D721Med (cell line): Measurements from ENCODE around the gene SPHK2.
A peak's percentile ranks its signal among the peaks of the same experiment; 100 is the strongest.

ENCODE experiments used
- DNase-seq: peaks from one replicate; pipeline ENCODE4 v3.0.0; 2011; ENCODE audit warnings: low spot score; ENCODE audit not compliant: insufficient read length
- FAIRE-seq: peaks from 2 replicates; lab custom pipeline; 2011; peaks lifted over from hg19 to GRCh38; lab: Jason Lieb, UNC
- TF ChIP-seq, protein P1 (sequence below): IDR thresholded peaks from 2 replicates; pipeline ENCODE4 v1.5.1; 2012; ENCODE audit warnings: mild to moderate bottlenecking, control low read depth; ENCODE audit not compliant: insufficient read depth; ENCODE audit errors: missing control alignments

SPHK2 gene

DNA sequence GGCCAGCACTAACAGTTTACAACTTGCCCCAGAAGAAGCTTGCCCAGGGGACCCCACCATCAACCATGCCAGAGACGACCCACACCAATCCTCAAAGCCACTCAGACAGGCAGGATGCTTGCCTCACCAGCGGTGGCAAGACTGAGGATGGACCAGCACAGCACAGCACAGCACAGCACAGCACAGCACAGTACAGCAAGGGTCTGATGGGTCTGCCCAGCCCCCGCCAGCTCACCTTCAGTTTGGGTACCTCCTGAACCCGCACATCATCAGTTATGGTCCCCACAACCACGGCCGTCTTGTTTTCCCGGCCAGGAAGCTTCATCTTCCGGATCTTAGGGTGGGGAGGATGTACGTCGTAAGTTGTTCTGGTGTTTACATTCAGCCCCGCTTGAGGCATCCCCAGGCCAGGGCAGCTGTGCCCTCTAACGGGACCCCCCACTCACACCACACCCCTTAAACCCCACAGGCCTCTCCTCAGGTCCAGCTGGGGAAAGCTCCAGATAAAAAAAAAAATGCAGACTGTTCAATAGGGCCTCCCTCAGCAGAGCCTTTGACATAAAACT, 2.7 kb upstream of the SPHK2 start:
- TF ChIP-seq, protein P1, sequence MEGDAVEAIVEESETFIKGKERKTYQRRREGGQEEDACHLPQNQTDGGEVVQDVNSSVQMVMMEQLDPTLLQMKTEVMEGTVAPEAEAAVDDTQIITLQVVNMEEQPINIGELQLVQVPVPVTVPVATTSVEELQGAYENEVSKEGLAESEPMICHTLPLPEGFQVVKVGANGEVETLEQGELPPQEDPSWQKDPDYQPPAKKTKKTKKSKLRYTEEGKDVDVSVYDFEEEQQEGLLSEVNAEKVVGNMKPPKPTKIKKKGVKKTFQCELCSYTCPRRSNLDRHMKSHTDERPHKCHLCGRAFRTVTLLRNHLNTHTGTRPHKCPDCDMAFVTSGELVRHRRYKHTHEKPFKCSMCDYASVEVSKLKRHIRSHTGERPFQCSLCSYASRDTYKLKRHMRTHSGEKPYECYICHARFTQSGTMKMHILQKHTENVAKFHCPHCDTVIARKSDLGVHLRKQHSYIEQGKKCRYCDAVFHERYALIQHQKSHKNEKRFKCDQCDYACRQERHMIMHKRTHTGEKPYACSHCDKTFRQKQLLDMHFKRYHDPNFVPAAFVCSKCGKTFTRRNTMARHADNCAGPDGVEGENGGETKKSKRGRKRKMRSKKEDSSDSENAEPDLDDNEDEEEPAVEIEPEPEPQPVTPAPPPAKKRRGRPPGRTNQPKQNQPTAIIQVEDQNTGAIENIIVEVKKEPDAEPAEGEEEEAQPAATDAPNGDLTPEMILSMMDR = no peak
- no peak for DNase-seq
- FAIRE-seq = no peak

DNA sequence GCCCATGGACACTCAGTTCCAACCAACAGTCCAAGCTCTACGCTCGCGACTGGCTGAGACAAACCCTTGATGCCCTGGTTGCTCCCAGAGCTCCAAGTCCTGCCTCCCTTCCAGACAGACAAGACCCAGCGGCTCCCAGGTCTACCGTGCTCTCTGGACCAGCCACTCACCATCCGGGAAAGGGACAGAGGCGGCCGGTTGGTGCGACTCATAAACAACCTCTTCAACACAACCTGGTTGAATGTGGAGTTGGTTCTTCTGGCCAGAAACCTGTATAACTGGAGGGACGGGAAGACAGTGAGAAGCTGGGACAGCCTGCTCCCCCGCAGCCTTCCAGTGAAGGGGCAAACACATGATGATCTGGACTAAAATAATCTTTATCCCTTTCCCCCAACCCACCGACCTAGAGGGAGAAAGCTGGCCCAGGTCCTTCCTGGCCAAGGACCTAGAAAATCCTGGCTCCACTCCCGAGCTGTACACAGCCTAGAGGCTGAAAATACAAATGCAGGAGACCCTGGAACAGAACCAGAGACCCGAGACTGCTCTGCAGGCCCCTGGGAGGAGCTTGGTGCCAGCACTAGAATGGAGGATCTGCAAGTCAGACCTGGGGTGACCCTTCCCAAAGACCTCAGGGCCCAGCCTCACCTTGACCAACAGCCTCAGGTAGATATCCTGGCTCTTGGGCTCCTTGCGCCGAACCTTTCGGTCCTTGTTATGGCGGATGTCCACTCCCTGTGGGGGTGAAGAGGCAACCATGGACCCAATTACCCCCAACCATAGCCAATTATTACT, 2.0 kb upstream of the SPHK2 start:
- TF ChIP-seq, protein P1 = no peak
- no peak for FAIRE-seq
- no peak for DNase-seq

DNA sequence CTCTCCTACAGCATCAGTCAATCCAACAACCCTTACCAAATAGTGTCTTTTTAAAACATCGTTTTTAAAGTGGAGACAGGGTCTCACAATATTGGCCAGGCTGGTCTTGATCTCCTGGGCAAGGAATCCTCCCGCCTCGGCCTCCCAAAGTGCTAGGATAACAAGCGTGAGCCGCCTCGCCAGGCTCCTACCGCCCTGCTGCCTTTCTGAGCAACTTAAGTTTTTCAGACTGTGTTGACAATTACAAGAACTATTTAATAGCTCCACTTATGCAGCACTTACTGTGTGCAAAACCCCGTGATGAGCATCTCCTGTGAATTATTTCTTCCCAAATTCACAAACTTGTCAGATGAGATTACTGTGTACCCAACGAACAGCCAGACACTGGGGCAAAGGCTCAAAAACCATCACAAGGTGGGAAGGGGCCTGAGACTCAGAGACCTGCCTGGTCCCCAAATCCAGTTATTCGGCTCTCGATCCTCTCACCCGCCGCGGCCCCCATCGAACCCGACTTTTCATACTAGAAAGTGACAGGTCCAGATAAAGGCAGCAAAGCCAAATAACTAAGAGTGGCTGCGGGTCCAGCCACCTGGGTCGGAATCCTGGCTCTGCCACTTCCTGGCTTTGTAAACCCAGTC, 909 bp upstream of the SPHK2 start:
- DNase-seq (no peak), FAIRE-seq (no peak)
- TF ChIP-seq, protein P1 = no peak

DNA sequence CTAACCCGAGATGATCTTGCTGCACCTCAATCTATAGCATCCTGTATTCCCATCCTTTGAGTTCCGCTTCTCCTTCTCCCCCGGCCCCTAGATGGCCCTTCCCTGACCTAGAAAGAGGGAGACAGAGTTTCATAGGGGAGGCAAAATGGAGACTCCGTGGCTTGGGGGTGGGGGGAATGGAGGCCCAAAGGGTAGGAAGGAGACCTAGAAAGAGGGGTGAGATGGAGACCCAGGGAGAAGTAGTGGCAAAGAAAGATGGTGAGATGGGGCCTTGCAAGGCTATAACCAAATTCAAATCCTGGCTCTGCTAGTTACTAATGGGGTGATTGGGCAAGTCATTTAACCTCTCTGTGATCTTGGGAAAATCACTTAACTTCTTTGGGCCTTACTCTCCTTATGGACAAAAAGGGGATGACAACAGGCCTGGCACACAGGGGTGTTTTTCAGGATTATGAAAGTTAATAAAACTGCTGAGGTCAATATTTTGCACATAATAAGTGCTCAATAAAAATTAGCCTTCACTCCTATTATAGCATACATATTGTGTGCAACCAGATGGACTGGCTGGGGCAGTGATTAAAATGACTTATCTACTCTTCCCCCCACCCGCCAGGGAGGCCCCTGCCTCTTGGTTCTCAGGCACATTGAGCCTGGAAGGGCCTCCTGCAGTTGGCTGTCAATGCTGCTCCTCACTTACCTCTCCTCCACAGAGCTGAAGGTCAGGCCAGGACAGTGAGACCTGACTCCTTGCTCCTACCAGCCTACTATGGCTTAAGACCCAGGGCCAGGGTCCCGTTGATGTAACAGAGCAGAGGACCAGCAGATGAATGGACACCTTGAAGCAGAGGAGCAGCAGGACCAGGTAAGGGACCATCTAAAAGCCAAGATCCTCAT, 633 bp downstream of the SPHK2 start:
- TF ChIP-seq, protein P1 = no peak
- DNase-seq (no peak), FAIRE-seq (no peak)

DNA sequence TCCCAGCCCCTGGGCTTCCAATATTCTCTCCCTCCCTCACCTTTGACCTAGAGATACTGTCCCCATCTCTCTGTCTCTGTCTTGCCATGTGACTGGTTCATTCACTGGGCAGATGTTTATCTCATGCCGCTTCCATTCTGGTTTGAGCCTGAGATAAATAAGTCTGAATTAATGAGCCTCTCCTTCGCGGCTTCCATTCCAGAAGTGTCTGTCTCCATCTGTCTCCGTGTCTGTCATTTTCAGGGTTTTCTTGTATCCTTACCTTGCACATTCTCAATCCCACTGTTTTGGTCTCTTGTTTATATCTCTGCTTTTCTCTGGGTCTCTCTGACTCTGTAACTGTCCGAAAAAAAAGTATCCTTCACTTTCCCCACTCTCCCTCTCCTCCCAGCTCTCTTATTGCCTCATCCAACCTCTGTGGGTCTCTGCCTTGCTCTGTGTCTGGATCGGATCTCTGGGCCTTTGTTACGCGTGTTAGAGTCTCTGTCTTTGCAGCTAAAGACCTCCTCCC, 4.3 kb downstream of the SPHK2 start:
- TF ChIP-seq, protein P1 = no peak
- FAIRE-seq (no peak), DNase-seq (no peak)

DNA sequence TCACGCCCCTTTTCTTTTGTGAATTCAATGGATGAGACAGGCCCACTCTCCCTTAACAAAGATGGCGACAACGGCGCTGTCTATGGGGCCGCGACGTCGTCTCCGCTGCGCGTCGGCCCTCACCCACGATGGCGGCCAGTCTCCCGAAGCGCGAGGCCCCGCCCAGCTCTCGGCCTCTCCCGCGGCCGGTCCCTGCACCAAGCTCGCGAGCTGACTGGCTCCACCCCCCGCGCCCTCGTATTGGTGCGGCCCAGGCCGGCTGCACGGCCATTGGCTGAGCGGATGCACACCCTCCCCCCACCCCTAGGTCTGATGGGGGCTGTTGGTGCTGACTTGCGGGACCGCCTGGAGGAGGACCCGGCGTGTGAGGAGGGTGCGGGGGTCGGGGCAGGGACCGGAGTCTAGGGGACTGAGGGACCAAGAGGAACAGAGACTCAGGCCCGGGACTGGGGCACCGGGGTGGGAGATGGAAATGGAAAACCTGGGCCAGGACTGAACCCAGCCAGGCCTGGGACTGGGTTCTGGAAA, 4.8 kb downstream of the SPHK2 start:
- TF ChIP-seq, protein P1 = no peak
- DNase-seq (peak; percentile 96), FAIRE-seq (no peak)
